Endodermal cell (in vitro differentiated cells): ENCODE data around the gene LRRC53. TPM values are rescaled to one million over a fixed set of nuclear protein-coding genes. Genes with fewer than 3 reads are reported as not detected.

ENCODE experiments used
- DNase-seq: peaks from one replicate; pipeline ENCODE4 v3.0.0-alpha.2; 2017
- H3K27ac ChIP-seq: 2 replicates; pipeline ENCODE4 v1.5.1; 2013; ENCODE audit warnings: mild to moderate bottlenecking, low read depth, low read length, moderate library complexity
- H3K27me3 ChIP-seq: 2 replicates; pipeline ENCODE4 v1.6.1; 2013; ENCODE audit warnings: mild to moderate bottlenecking, low read length, moderate library complexity; ENCODE audit not compliant: insufficient read depth, control insufficient read depth, poor library complexity, severe bottlenecking
- H3K36me3 ChIP-seq: 2 replicates; pipeline ENCODE4 v1.7.0; 2013; ENCODE audit warnings: mild to moderate bottlenecking, low read length, moderate library complexity; ENCODE audit not compliant: control insufficient read depth, insufficient read depth
- H3K4me1 ChIP-seq: one replicate; pipeline ENCODE4 v1.7.0; 2013; ENCODE audit warnings: low read length; ENCODE audit not compliant: control insufficient read depth, insufficient read depth
- H3K4me3 ChIP-seq: 2 replicates; pipeline ENCODE4 v1.5.1; 2013; ENCODE audit warnings: mild to moderate bottlenecking, low read length, moderate library complexity
- H3K9ac ChIP-seq: 2 replicates; pipeline ENCODE4 v1.6.1; 2013; ENCODE audit warnings: mild to moderate bottlenecking, low read length, moderate library complexity; ENCODE audit not compliant: poor library complexity, severe bottlenecking; ENCODE audit errors: extremely low read depth
- H3K9me3 ChIP-seq: 2 replicates; pipeline ENCODE4 v1.6.1; 2013; ENCODE audit warnings: mild to moderate bottlenecking, low read length, moderate library complexity; ENCODE audit not compliant: control insufficient read depth
- H3K27ac Mint-ChIP-seq: 2 replicates; pipeline ENCODE4 v1.8.0; 2020; ENCODE audit warnings: mixed read lengths
- H3K27me3 Mint-ChIP-seq: 2 replicates; pipeline ENCODE4 v1.8.0; 2021; ENCODE audit warnings: mild to moderate bottlenecking, mixed read lengths; ENCODE audit not compliant: insufficient read depth
- H3K36me3 Mint-ChIP-seq: 2 replicates; pipeline ENCODE4 v1.8.0; 2020; ENCODE audit warnings: low read depth, mixed read lengths
- H3K4me1 Mint-ChIP-seq: 2 replicates; pipeline ENCODE4 v1.8.0; 2020; ENCODE audit warnings: mixed read lengths
- H3K4me3 Mint-ChIP-seq: 2 replicates; pipeline ENCODE4 v1.8.0; 2020; ENCODE audit warnings: mild to moderate bottlenecking, moderate library complexity, mixed read lengths
- H3K9me3 Mint-ChIP-seq: 2 replicates; pipeline ENCODE4 v1.8.0; 2020; ENCODE audit warnings: mild to moderate bottlenecking, mixed read lengths
- CTCF ChIP-seq: fragments of 200-600 bp; sonication (generic); conservative IDR thresholded peaks from 2 replicates; pipeline ENCODE4 v1.5.0; 2021; ENCODE audit warnings: antibody characterized with exemption, mild to moderate bottlenecking
- WGBS, 2 experiments: methylation state at CpG; one replicate each; pipeline versions ENCODE4 v1.1.5 to v1.1.7; 2013; ENCODE audit warnings: missing lambda C conversion rate in 2 of 2, mixed read lengths in 1 of 2; ENCODE audit not compliant: insufficient coverage in 1 of 2, insufficient read length in 1 of 2; 5-methylcytosine and 5-hydroxymethylcytosine counted together
- total RNA-seq, 2 donors: library from RNA; stranded (reverse); fragmentation: NEBNext Ultra II Directional in 1 of 2; extraction: Animal tissue kit (Norgen Biotek cat#: 25700) in 1 of 2; gene quantifications; 2 replicates in 1 of 2; 3 replicates in 1 of 2; pipeline ENCODE4 v1.2.1, GENCODE V29; 2021

LRRC53 gene
- total RNA-seq, 2 donors from 2014 or later = not detected

- Histone ChIP-seq H3K9ac (no peak overlapping the region), H3K9me3 (no peaks in the 10 kb centered on the region), H3K4me3 (no peak overlapping the region), H3K27ac (no peak overlapping the region), H3K36me3 (no peaks in the 10 kb centered on the region), H3K4me1 (peaks cover 12% of the 10 kb centered on the region), H3K27me3 (no peaks in the 10 kb centered on the region)
- no peak for DNase-seq
- H3K9me3 Mint-ChIP-seq = no peaks in the 10 kb centered on the region
- no peak for TF ChIP-seq CTCF
- H3K36me3 Mint-ChIP-seq = no peaks in the 10 kb centered on the region
- no peaks in the 10 kb centered on the region for H3K27me3 Mint-ChIP-seq
- no peak overlapping the region for H3K4me3 Mint-ChIP-seq
- H3K4me1 Mint-ChIP-seq = peaks cover 11% of the 10 kb centered on the region
- no peak overlapping the region for H3K27ac Mint-ChIP-seq
- 94 to 95% methylated on average over 4 to 6 of the region's 6 CpGs for WGBS, 2 experiments
Measured at GRCh38 chr1:74425676-74426075, 86.7 kb downstream of the LRRC53 start.

- Histone ChIP-seq H3K4me3 (no peak overlapping the region), H3K4me1 (peaks cover 6% of the 10 kb centered on the region), H3K9ac (no peak overlapping the region), H3K36me3 (no peaks in the 10 kb centered on the region), H3K27ac (peak overlapping the region; percentile 72), H3K9me3 (no peaks in the 10 kb centered on the region), H3K27me3 (no peaks in the 10 kb centered on the region)
- Mint-ChIP-seq H3K36me3 (no peaks in the 10 kb centered on the region), H3K9me3 (no peaks in the 10 kb centered on the region), H3K4me3 (no peak overlapping the region), H3K27me3 (no peaks in the 10 kb centered on the region), H3K4me1 (peaks cover 13% of the 10 kb centered on the region), H3K27ac (no peak overlapping the region)
- WGBS, 2 experiments = 93% methylated on average over 2 of the region's 2 CpGs; no CpG with 5 or more reads in 1 of the 2 experiments
- DNase-seq = no peak
- no peak for TF ChIP-seq CTCF
Measured at GRCh38 chr1:74423471-74423870, 88.9 kb downstream of the LRRC53 start.

DNA sequence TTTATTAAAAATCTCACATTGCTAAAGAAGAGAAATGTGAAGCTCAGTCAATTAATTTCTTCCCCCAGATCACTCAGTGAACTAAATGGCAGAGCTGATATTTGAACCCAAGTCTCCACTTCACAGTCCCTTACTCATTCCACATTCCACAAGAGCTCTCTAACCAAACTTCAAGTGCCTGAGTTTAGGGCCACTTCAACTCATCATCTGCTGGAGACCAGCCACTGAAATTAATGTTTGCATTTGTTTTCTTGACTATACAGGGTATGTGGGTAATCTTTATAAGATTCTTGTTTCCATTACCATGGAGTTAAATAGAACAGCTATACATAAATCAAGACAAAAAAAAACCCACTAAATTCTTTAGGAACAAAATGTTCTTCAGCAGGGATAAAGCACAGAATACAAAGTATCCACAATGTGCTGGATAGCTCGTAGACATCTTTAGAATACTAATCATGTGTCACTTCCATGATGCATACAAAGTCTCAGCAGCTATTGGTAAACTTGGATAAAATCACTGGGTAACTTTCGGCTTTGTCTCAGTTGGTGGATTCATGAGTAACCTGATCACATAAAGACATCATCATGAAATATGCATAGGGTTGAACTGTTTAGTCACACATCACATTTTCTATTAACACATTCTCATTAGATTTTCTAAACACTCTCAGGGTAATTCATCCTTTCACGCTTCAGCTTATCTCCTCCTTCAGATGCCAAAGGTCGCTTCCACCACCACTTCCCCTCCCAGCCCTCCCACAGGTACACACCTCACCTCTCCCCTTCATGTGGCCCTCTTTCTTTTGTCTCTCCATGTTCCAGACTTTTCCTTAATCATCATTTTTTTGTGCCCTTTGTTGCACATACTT lies 89.8 kb downstream of the LRRC53 start:
- 74 to 86% methylated on average over 3 to 4 of the region's 4 CpGs for WGBS, 2 experiments
- Mint-ChIP-seq H3K36me3 (no peaks in the 10 kb centered on the region), H3K9me3 (no peaks in the 10 kb centered on the region)

More for the DNA sequence above, 89.8 kb downstream of the LRRC53 start:
- Histone ChIP-seq H3K27me3 (no peaks in the 10 kb centered on the region), H3K36me3 (no peaks in the 10 kb centered on the region), H3K27ac (peak overlapping the region; percentile 72), H3K9me3 (no peaks in the 10 kb centered on the region), H3K4me1 (peaks cover 6% of the 10 kb centered on the region), H3K4me3 (no peak overlapping the region), H3K9ac (no peak overlapping the region)
- no peak overlapping the region for H3K4me3 Mint-ChIP-seq
- H3K4me1 Mint-ChIP-seq = peaks cover 13% of the 10 kb centered on the region
- no peak for DNase-seq
- no peaks in the 10 kb centered on the region for H3K27me3 Mint-ChIP-seq
- no peak overlapping the region for H3K27ac Mint-ChIP-seq
- no peak for TF ChIP-seq CTCF
